HG03045 (cell line): ENCODE measurements around the gene ZCRB1.

Experiments used
- ATAC-seq: cut with Tn5 transposase; IDR thresholded peaks from one replicate; pipeline ENCODE4 v1.9.1; 2021; ENCODE audit warnings: mild to moderate bottlenecking, moderate library complexity; ENCODE audit not compliant: unreplicated experiment

Gene ZCRB1

GRCh38 chr12:42283739-42284138, 42.2 kb downstream of the ZCRB1 start:
- ATAC-seq, result no peak

- ATAC-seq, result no peak
Observed at GRCh38 chr12:42282294-42282693, 43.6 kb downstream of the ZCRB1 start.

- no peak for ATAC-seq
Observed at GRCh38 chr12:42281844-42282243, 44.0 kb downstream of the ZCRB1 start.

GRCh38 chr12:42281278-42281677, 44.6 kb downstream of the ZCRB1 start:
- no peak for ATAC-seq

GRCh38 chr12:42278128-42278510, 47.8 kb downstream of the ZCRB1 start:
- no peak for ATAC-seq

GRCh38 chr12:42277396-42278127, 48.3 kb downstream of the ZCRB1 start:
- no peak for ATAC-seq

- ATAC-seq, result no peak
Observed at GRCh38 chr12:42275499-42275898, 50.4 kb downstream of the ZCRB1 start.

GRCh38 chr12:42273706-42274105, 52.2 kb downstream of the ZCRB1 start:
- ATAC-seq, result no peak

GRCh38 chr12:42270596-42270995, 55.3 kb downstream of the ZCRB1 start:
- no peak for ATAC-seq

- no peak for ATAC-seq
Observed at GRCh38 chr12:42267413-42268190, 58.3 kb downstream of the ZCRB1 start.

GRCh38 chr12:42266579-42267230, 59.2 kb downstream of the ZCRB1 start:
- ATAC-seq, result no peak

GRCh38 chr12:42262271-42262670, 63.6 kb downstream of the ZCRB1 start:
- no peak for ATAC-seq
